Activated CD8-positive, alpha-beta memory T cell treated with anti-CD3 and anti-CD28 coated beads for 24 hours (primary cell): ENCODE measurements around the gene UCMA.

Experiments used
- DNase-seq: peaks from one replicate; pipeline ENCODE4 v3.0.0-alpha.2; 2020

The UCMA gene

DNA sequence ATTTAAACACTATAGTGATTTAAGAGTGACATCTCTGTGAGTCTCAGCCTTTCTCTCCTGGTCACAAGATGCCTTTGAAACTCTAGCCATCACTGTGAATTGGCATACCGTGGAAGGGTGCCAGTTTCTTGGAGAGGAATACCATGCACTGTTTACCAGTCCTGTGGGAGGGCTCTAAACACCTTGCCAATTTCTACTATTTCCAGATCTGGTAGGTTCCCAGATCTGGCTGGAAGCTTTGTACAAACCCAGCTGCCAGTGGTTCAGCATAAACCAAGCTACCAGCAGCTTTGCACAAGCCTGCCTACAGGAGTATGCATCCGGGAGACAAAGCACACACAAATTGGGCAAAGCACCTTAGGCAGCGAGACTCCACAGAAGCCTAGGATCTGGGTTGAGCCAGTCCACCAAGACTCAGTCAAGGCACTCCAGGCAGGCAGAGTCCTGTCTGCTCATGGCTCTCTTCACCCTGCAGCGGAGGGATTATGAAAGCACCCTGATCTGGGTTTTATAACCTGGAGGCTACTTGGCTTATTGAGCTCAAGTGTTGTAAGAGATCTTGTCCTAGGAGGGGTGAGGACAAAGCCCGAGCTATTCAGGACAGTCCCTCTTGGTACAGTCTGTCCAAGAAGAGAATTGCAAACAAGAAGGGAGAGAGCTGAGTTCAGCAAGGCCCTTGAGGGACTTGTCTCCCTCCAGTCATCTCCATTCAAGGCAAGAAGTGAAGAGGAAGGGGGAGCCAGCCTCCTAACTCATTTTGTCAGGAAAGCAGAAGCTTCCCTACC is 49.3 kb downstream of the UCMA start:
- no peak for DNase-seq

DNA sequence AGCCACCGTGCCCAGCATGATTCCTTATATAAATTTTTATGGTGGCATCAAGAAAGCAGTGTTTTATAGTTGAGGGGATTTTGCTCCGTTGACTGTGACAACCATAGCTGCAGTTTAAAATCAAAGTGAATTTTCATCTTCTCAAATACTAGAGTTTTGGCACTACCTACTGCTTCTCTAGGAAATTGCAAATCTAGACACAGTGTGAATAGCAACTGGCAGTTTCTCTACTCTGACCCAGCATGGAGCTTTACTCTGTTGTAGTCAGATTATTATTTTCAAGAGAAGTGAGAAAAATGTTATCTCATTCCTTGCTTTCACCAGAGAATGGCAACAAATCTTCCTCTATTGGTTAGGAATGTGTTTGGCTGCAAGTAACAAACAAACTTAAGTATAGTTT is 49.9 kb downstream of the UCMA start:
- DNase-seq = no peak

DNA sequence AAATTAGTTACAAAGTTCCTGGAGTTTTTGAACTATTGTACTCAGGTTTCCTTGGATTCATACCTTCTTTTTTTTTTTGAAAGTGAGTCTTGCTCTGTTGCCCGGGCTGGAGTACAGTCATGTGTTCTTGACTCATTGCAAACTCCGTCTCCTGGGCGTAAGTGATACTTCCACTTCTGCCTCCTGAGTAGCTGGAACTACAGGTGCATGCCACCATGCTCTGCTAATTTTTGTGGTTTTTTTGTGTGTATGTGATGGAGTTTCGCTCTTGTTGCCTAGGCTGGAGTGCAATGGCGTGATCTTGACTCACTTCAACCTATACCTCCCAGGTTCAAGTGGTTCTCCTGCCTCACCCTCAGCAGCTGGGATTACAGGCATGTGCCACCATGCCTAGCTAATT is 50.5 kb downstream of the UCMA start:
- DNase-seq = no peak

DNA sequence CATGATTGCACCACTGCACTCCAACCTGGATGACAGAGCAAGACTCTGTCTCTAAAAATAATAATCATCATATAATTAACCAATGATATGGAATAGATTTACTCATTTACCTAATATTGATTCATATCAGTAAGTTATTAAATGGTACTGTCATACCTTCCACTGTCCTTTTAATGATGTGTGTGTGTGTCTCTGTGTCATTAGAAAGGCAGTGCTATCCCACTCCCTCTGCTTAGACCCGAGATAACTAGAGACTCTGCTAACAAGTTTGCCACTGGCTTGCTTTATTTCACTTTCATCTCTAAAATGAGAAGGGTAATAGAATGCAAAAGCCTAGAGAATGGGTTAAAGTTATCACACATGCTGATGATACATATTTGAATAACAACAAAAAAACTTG is 51.8 kb downstream of the UCMA start:
- no peak for DNase-seq

DNA sequence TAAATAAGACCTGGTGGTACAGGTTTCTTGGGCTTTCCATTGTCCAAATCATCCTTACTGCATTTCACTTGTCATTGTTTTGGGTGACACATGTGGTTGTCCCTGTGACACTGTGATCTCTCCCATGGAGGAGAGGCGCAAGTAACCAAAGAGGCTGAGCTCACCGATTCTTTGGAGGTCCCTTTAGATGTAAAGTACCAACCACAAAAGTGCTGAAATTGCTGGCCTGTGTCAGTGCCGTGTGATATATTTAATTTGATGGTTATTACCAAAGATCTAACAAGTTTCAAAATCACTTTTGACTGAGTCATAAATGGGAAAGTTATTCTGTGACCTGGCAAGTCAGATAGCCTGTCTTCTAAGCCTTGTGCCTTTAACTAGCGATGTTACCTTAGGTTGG is 53.4 kb downstream of the UCMA start:
- no peak for DNase-seq

DNA sequence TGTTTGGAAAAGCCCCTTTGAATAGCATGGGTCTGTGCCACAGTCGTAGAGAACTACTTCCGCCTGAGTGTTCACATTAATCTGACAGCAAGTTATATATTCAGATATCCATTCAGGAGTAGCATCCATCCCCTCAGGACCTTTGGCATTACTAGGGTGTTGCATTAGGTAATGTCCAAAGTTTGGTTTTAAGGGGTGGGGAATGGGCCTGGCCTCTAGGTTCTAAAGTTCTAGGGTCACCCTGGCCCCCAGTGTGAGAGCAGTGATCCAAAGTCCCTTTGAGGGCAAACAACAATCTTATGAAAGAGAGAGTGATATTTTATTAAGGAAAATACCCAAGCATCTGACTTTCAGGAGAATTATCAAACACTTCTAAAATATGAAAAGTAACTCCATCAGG is 60.6 kb downstream of the UCMA start:
- no peak for DNase-seq
